Liver (tissue), 9 donors: ENCODE data around the gene GRK5. TPM values are rescaled to one million over a fixed set of nuclear protein-coding genes. Genes with fewer than 3 reads are reported as not detected.

Experiments used
- DNase-seq: peaks from one replicate; pipeline ENCODE4 v3.0.0-alpha.2; 2017; ENCODE audit warnings: low spot score
- H3K27ac ChIP-seq, 2 donors: one replicate each; pipeline ENCODE4 v1.7.0; 2013; ENCODE audit warnings: inconsistent platforms in 2 of 2, low read length in 2 of 2, control low read depth in 1 of 2, low read depth in 1 of 2, mild to moderate bottlenecking in 1 of 2
- H3K27me3 ChIP-seq, 4 donors: one replicate each; pipeline versions ENCODE4 v1.6.1 to v1.7.0; 2013; ENCODE audit warnings: low read length in 3 of 4, inconsistent platforms in 1 of 4, mild to moderate bottlenecking in 1 of 4, moderate library complexity in 1 of 4; ENCODE audit not compliant: control insufficient read depth in 4 of 4, insufficient read depth in 4 of 4
- H3K36me3 ChIP-seq, 4 donors: one replicate each; pipeline versions ENCODE4 v1.6.1 to v1.7.0; 2013; ENCODE audit warnings: low read length in 3 of 4, mild to moderate bottlenecking in 3 of 4, low read depth in 1 of 4, moderate library complexity in 1 of 4; ENCODE audit not compliant: control insufficient read depth in 4 of 4, insufficient read depth in 3 of 4
- H3K4me1 ChIP-seq, 4 donors: one replicate each; pipeline versions ENCODE4 v1.6.1 to v1.7.0; 2013; ENCODE audit warnings: low read length in 3 of 4, mild to moderate bottlenecking in 3 of 4, moderate library complexity in 1 of 4; ENCODE audit not compliant: control insufficient read depth in 4 of 4, insufficient read depth in 4 of 4
- H3K4me3 ChIP-seq, 3 donors: one replicate each; pipeline versions ENCODE4 v1.6.1 to v1.7.0; 2013; ENCODE audit warnings: low read length in 3 of 3, control low read depth in 1 of 3, low read depth in 1 of 3, mild to moderate bottlenecking in 1 of 3
- H3K9ac ChIP-seq, 2 donors: one replicate each; pipeline ENCODE4 v1.7.0; 2013; ENCODE audit warnings: low read length in 2 of 2, mild to moderate bottlenecking in 2 of 2, moderate library complexity in 2 of 2, control low read depth in 1 of 2, low read depth in 1 of 2
- H3K9me3 ChIP-seq, 4 donors: one replicate each; pipeline versions ENCODE4 v1.6.1 to v1.7.0; 2013; ENCODE audit warnings: low read length in 3 of 4; ENCODE audit not compliant: control insufficient read depth in 4 of 4
- FOXA1 ChIP-seq: IDR thresholded peaks from 2 replicates; pipeline ENCODE4 v1.6.1; 2016; ENCODE audit warnings: antibody characterized with exemption
- FOXA2 ChIP-seq: IDR thresholded peaks from 2 replicates; pipeline ENCODE4 v1.6.1; 2016; ENCODE audit warnings: antibody characterized with exemption
- HNF4A ChIP-seq, 2 donors: conservative IDR thresholded peaks; 2 replicates each; pipeline ENCODE4 v1.6.1; 2016; ENCODE audit warnings: antibody characterized with exemption in 2 of 2, mild to moderate bottlenecking in 2 of 2
- HNF4G ChIP-seq: IDR thresholded peaks from 2 replicates; pipeline ENCODE4 v1.6.1; 2016; ENCODE audit warnings: antibody characterized with exemption
- RXRA ChIP-seq, 2 donors: IDR thresholded peaks; 2 replicates each; pipeline ENCODE4 v1.6.1; 2017 to 2018; ENCODE audit warnings: antibody characterized with exemption in 2 of 2, mild to moderate bottlenecking in 1 of 2
- TAF1 ChIP-seq: conservative IDR thresholded peaks from 2 replicates; pipeline ENCODE4 v1.6.1; 2016; ENCODE audit warnings: antibody characterized with exemption, mild to moderate bottlenecking
- YY1 ChIP-seq: IDR thresholded peaks from 2 replicates; pipeline ENCODE4 v1.6.1; 2016; ENCODE audit warnings: antibody characterized with exemption, mild to moderate bottlenecking
- WGBS: extraction: QIAGEN DNeasy Blood & Tissue Kit; methylation state at CpG from one replicate; pipeline ENCODE4 v1.1.7; 2013; 5-methylcytosine and 5-hydroxymethylcytosine counted together
- polyA plus RNA-seq, 2 donors: library from polyadenylated mRNA; stranded (reverse) in 1 of 2; unstranded in 1 of 2; fragments of 200-250 nt in 1 of 2; fragments of >200 nt in 1 of 2; fragmentation: Nextera tagmentation in 1 of 2; extraction: Ambion mirVana in 1 of 2; gene quantifications; one replicate each; pipeline versions ENCODE4 v1.2.1 to v1.2.3, GENCODE V29; 2013 to 2015
- total RNA-seq, 2 donors: library from RNA; depleted of rRNA; stranded (reverse); fragments of >200 nt; gene quantifications; one replicate each; pipeline ENCODE4 v1.2.3, GENCODE V29; 2014
- TF ChIP-seq, protein P1 (sequence below): IDR thresholded peaks from 2 replicates; pipeline ENCODE4 v1.6.1; 2016; ENCODE audit warnings: antibody characterized with exemption
- TF ChIP-seq, protein P2 (sequence below): IDR thresholded peaks from 2 replicates; pipeline ENCODE4 v1.6.1; 2016; ENCODE audit warnings: antibody characterized with exemption
- TF ChIP-seq, protein P3 (sequence below): IDR thresholded peaks from 2 replicates; pipeline ENCODE4 v1.6.1; 2016; ENCODE audit warnings: antibody characterized with exemption, mild to moderate bottlenecking
- TF ChIP-seq, protein P4 (sequence below): IDR thresholded peaks from 2 replicates; pipeline ENCODE4 v1.6.1; 2016; ENCODE audit warnings: antibody characterized with exemption
- donor health status: healthy.
- donor health status: healthy.
- donor health status: healthy.
- donor health status: healthy.
- donor health status: healthy.

GRK5 gene
- total and polyA plus RNA-seq, 4 donors = 2.1 to 6.6 (median 5.1) TPM

DNA sequence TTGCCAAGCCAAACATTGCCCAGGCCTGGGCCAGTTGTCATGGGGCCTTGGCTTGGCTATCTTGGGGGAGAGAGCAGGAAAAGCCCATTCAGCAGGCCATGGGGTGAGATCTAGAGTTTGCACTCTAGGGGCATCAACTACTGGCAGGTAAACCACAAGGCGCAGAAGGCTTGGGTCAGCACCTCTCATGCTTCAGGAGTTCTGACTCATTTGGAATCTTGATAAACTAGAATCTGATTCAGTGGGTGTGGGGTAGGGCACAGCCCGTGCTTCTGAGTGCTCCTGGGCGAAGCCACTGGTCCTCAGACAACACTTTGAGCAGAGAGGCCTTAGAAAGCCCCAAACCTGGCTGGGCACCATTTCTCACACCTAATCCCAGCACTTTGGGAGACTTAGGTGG lies 254.0 kb downstream of the GRK5 start:
- TF ChIP-seq FOXA2 (no peak), HNF4G (no peak), YY1 (no peak), HNF4A (conservative IDR thresholded peaks at IDR 0.05) (no peak), FOXA1 (no peak), TAF1 (no peak)
- TF ChIP-seq, protein P1, sequence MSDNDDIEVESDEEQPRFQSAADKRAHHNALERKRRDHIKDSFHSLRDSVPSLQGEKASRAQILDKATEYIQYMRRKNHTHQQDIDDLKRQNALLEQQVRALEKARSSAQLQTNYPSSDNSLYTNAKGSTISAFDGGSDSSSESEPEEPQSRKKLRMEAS = no peak
- TF ChIP-seq, protein P2, sequence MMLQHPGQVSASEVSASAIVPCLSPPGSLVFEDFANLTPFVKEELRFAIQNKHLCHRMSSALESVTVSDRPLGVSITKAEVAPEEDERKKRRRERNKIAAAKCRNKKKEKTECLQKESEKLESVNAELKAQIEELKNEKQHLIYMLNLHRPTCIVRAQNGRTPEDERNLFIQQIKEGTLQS = no peak
- TF ChIP-seq, protein P3, sequence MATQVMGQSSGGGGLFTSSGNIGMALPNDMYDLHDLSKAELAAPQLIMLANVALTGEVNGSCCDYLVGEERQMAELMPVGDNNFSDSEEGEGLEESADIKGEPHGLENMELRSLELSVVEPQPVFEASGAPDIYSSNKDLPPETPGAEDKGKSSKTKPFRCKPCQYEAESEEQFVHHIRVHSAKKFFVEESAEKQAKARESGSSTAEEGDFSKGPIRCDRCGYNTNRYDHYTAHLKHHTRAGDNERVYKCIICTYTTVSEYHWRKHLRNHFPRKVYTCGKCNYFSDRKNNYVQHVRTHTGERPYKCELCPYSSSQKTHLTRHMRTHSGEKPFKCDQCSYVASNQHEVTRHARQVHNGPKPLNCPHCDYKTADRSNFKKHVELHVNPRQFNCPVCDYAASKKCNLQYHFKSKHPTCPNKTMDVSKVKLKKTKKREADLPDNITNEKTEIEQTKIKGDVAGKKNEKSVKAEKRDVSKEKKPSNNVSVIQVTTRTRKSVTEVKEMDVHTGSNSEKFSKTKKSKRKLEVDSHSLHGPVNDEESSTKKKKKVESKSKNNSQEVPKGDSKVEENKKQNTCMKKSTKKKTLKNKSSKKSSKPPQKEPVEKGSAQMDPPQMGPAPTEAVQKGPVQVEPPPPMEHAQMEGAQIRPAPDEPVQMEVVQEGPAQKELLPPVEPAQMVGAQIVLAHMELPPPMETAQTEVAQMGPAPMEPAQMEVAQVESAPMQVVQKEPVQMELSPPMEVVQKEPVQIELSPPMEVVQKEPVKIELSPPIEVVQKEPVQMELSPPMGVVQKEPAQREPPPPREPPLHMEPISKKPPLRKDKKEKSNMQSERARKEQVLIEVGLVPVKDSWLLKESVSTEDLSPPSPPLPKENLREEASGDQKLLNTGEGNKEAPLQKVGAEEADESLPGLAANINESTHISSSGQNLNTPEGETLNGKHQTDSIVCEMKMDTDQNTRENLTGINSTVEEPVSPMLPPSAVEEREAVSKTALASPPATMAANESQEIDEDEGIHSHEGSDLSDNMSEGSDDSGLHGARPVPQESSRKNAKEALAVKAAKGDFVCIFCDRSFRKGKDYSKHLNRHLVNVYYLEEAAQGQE = no peak

DNA sequence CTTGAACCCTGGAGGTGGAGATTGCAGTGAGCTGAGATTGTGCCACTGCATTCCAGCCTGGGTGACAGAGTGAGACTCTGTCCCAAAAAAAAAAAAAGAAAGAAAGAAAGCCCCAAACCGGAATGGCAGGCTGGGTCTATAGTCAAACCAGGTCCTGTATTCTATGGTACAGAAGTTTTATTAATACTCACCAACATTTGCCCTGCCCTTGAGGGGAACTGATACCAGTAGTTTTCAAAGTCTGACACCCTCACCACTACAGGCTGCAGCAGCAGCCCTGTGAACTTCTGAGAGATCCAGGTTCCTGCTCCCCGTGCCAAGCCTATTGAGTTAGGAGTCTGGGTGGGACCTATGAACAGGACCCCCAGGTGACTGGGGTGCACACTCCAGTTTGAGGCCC lies 254.6 kb downstream of the GRK5 start:
- TF ChIP-seq, protein P3 = no peak
- no peak for TF ChIP-seq FOXA2
- TF ChIP-seq, protein P4, sequence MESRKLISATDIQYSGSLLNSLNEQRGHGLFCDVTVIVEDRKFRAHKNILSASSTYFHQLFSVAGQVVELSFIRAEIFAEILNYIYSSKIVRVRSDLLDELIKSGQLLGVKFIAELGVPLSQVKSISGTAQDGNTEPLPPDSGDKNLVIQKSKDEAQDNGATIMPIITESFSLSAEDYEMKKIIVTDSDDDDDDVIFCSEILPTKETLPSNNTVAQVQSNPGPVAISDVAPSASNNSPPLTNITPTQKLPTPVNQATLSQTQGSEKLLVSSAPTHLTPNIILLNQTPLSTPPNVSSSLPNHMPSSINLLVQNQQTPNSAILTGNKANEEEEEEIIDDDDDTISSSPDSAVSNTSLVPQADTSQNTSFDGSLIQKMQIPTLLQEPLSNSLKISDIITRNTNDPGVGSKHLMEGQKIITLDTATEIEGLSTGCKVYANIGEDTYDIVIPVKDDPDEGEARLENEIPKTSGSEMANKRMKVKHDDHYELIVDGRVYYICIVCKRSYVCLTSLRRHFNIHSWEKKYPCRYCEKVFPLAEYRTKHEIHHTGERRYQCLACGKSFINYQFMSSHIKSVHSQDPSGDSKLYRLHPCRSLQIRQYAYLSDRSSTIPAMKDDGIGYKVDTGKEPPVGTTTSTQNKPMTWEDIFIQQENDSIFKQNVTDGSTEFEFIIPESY = no peak
- TF ChIP-seq YY1 = no peak
- TF ChIP-seq HNF4G = no peak
- TF ChIP-seq FOXA1 = no peak
- no peak for TF ChIP-seq RXRA (IDR thresholded peaks at IDR 0.05)
- TF ChIP-seq, protein P1 = no peak
- H3K9me3 ChIP-seq = no peaks in the 10 kb centered on the region
- H3K36me3 ChIP-seq = no peaks in the 10 kb centered on the region
- no peak overlapping the region for H3K9ac ChIP-seq
- H3K4me1 ChIP-seq = no peaks in the 10 kb centered on the region
- H3K27me3 ChIP-seq = no peaks in the 10 kb centered on the region
- H3K27ac ChIP-seq = no peak overlapping the region
- WGBS = 87% methylated on average over 2 of the region's 2 CpGs
- no peak for DNase-seq
- H3K4me3 ChIP-seq = no peak overlapping the region

More for the DNA sequence above, 254.0 kb downstream of the GRK5 start:
- H3K9me3 ChIP-seq = no peaks in the 10 kb centered on the region
- H3K27me3 ChIP-seq = no peaks in the 10 kb centered on the region
- no peaks in the 10 kb centered on the region for H3K36me3 ChIP-seq
- no peak overlapping the region for H3K4me3 ChIP-seq
- no peak overlapping the region for H3K27ac ChIP-seq
- H3K9ac ChIP-seq = no peak overlapping the region
- DNase-seq = no peak
- H3K4me1 ChIP-seq = no peaks in the 10 kb centered on the region
- 94% methylated on average over 3 of the region's 3 CpGs for WGBS
